Type B pancreatic cell (in vitro differentiated cells): ENCODE measurements around the gene RGL2. TPM values are rescaled to one million over a fixed set of nuclear protein-coding genes. Genes with fewer than 3 reads are reported as not detected.

Experiments
- DNase-seq: peaks from one replicate; pipeline ENCODE4 v3.0.0; 2021; ENCODE audit warnings: mixed read lengths; ENCODE audit not compliant: unreplicated experiment; ENCODE audit errors: extremely low spot score
- H3K27ac Mint-ChIP-seq: 2 replicates; pipeline ENCODE4 v1.8.0; 2021; ENCODE audit warnings: mild to moderate bottlenecking, mixed read lengths
- H3K27me3 Mint-ChIP-seq: 2 replicates; pipeline ENCODE4 v1.8.0; 2021; ENCODE audit warnings: mixed read lengths
- H3K36me3 Mint-ChIP-seq: 2 replicates; pipeline ENCODE4 v1.8.0; 2021; ENCODE audit warnings: mixed read lengths
- H3K4me1 Mint-ChIP-seq: one replicate; pipeline ENCODE4 v1.8.0; 2021; ENCODE audit warnings: mixed read lengths; ENCODE audit not compliant: unreplicated experiment
- H3K4me3 Mint-ChIP-seq: 2 replicates; pipeline ENCODE4 v1.8.0; 2021; ENCODE audit warnings: mild to moderate bottlenecking, mixed read lengths
- H3K9me3 Mint-ChIP-seq: 2 replicates; pipeline ENCODE4 v1.8.0; 2021; ENCODE audit warnings: mixed read lengths
- CTCF ChIP-seq: fragments of 200-600 bp; sonication (generic); conservative IDR thresholded peaks from 2 replicates; pipeline ENCODE4 v1.5.0; 2021; ENCODE audit warnings: antibody characterized with exemption, mild to moderate bottlenecking
- total RNA-seq: library from RNA; stranded (reverse); gene quantifications from 2 replicates; pipeline ENCODE4 v1.2.1, GENCODE V29; 2021; ENCODE audit warnings: low replicate concordance

Gene RGL2
- total RNA-seq, 1 donor from 2014 or later: 128 TPM

- TF ChIP-seq CTCF: no peak
- H3K4me3 Mint-ChIP-seq: no peak overlapping the region
- no peak overlapping the region for H3K27ac Mint-ChIP-seq
- H3K4me1 Mint-ChIP-seq: no peaks in the 10 kb centered on the region
- H3K27me3 Mint-ChIP-seq: no peaks in the 10 kb centered on the region
- H3K9me3 Mint-ChIP-seq: no peaks in the 10 kb centered on the region
- DNase-seq: no peak
- no peaks in the 10 kb centered on the region for H3K36me3 Mint-ChIP-seq
Measured at GRCh38 chr6:33339193-33339592, 40.5 kb upstream of the RGL2 start.

- H3K27ac Mint-ChIP-seq: no peak overlapping the region
- no peak overlapping the region for H3K4me3 Mint-ChIP-seq
- H3K9me3 Mint-ChIP-seq: no peaks in the 10 kb centered on the region
- no peaks in the 10 kb centered on the region for H3K4me1 Mint-ChIP-seq
- DNase-seq: no peak
- TF ChIP-seq CTCF: no peak
- H3K27me3 Mint-ChIP-seq: no peaks in the 10 kb centered on the region
- H3K36me3 Mint-ChIP-seq: no peaks in the 10 kb centered on the region
Measured at GRCh38 chr6:33336495-33336894, 37.8 kb upstream of the RGL2 start.

- Mint-ChIP-seq H3K27ac (no peak overlapping the region), H3K4me1 (no peaks in the 10 kb centered on the region), H3K27me3 (no peaks in the 10 kb centered on the region), H3K36me3 (no peaks in the 10 kb centered on the region), H3K4me3 (no peak overlapping the region), H3K9me3 (no peaks in the 10 kb centered on the region)
- TF ChIP-seq CTCF: no peak
- no peak for DNase-seq
Measured at GRCh38 chr6:33335916-33336315, 37.2 kb upstream of the RGL2 start.

GRCh38 chr6:33333666-33334065 is 34.9 kb upstream of the RGL2 start:
- no peak overlapping the region for H3K4me3 Mint-ChIP-seq
- TF ChIP-seq CTCF: no peak
- peaks cover 3% of the 10 kb centered on the region for H3K27me3 Mint-ChIP-seq
- no peak for DNase-seq
- H3K36me3 Mint-ChIP-seq: no peaks in the 10 kb centered on the region
- no peaks in the 10 kb centered on the region for H3K9me3 Mint-ChIP-seq
- H3K4me1 Mint-ChIP-seq: no peaks in the 10 kb centered on the region
- no peak overlapping the region for H3K27ac Mint-ChIP-seq

- H3K9me3 Mint-ChIP-seq: no peaks in the 10 kb centered on the region
- DNase-seq: no peak
- peaks cover 3% of the 10 kb centered on the region for H3K27me3 Mint-ChIP-seq
- no peaks in the 10 kb centered on the region for H3K36me3 Mint-ChIP-seq
- H3K27ac Mint-ChIP-seq: no peak overlapping the region
- H3K4me1 Mint-ChIP-seq: no peaks in the 10 kb centered on the region
- TF ChIP-seq CTCF: no peak
- H3K4me3 Mint-ChIP-seq: no peak overlapping the region
Measured at GRCh38 chr6:33330736-33331135, 32.0 kb upstream of the RGL2 start.

- no peak for TF ChIP-seq CTCF
- Mint-ChIP-seq H3K4me3 (no peak overlapping the region), H3K36me3 (no peaks in the 10 kb centered on the region), H3K27me3 (peaks cover 3% of the 10 kb centered on the region), H3K4me1 (peaks cover 2% of the 10 kb centered on the region), H3K27ac (no peak overlapping the region), H3K9me3 (no peaks in the 10 kb centered on the region)
- no peak for DNase-seq
Measured at GRCh38 chr6:33329058-33329457, 30.3 kb upstream of the RGL2 start.
